Endothelial cell of umbilical vein (primary cell): ENCODE data around the gene CACNA1S. TPM values are rescaled to one million over a fixed set of nuclear protein-coding genes. Genes with fewer than 3 reads are reported as not detected.

Experiments used
- BruUV-seq: library from RNA; stranded (reverse); fragments of 400-500 nt; replicated peaks from 2 replicates; lab custom pipeline; 2021; lab: Mats Ljungman, UMichigan
- CTCF ChIA-PET: fragments of 300-600, 350-600 bp; sonication (Branson Sonifier 250); formaldehyde crosslinking; loops from one replicate; lab custom pipeline; 2021; ENCODE audit warnings: antibody characterized with exemption, inconsistent platforms; lab: Charles Lee
- POLR2A ChIA-PET: fragments of 300-600, 350-600 bp; sonication (Branson Sonifier 250); formaldehyde crosslinking; loops from one replicate; lab custom pipeline; 2021; ENCODE audit warnings: antibody characterized with exemption, inconsistent platforms; lab: Charles Lee
- DNase-seq: peaks from one replicate; pipeline ENCODE4 v3.0.0-alpha.2; 2011; ENCODE audit warnings: low read depth, low spot score
- FAIRE-seq: peaks from 2 replicates; lab custom pipeline; 2011; peaks lifted over from hg19 to GRCh38; lab: Jason Lieb, UNC
- H2AFZ ChIP-seq: 2 replicates; pipeline ENCODE4 v1.6.0; 2012; ENCODE audit warnings: low read depth, low read length, control low read depth, inconsistent platforms
- H3K27ac ChIP-seq: 2 replicates; pipeline ENCODE4 v1.5.1; 2011; ENCODE audit warnings: low read depth, mild to moderate bottlenecking, control low read depth, low read length, moderate library complexity; ENCODE audit not compliant: insufficient read depth
- H3K27me3 ChIP-seq, 2 experiments: 2 replicates each; pipeline versions ENCODE4 v1.6.0 to v1.6.1; 2011; ENCODE audit warnings: low read length in 2 of 2, mixed read lengths in 1 of 2; ENCODE audit not compliant: control insufficient read depth in 2 of 2, insufficient read depth in 2 of 2
- H3K36me3 ChIP-seq, 2 experiments: 2 replicates in 1 of 2; 3 replicates in 1 of 2; pipeline ENCODE4 v1.5.1; 2011; ENCODE audit warnings: low read length in 2 of 2, mild to moderate bottlenecking in 1 of 2, moderate library complexity in 1 of 2; ENCODE audit not compliant: control insufficient read depth in 2 of 2, insufficient read depth in 2 of 2; ENCODE audit errors: extremely low read depth in 1 of 2
- H3K4me1 ChIP-seq: 3 replicates; pipeline ENCODE4 v1.5.1; 2011; ENCODE audit warnings: mild to moderate bottlenecking, low read length; ENCODE audit not compliant: control insufficient read depth, insufficient read depth; ENCODE audit errors: extremely low read depth
- H3K4me2 ChIP-seq: 2 replicates; pipeline ENCODE4 v1.6.1; 2011; ENCODE audit warnings: low read length, control low read depth, mixed read lengths; ENCODE audit not compliant: insufficient read depth
- H3K4me3 ChIP-seq, 3 experiments: fragments of 200-600 bp in 1 of 3; sonication (generic), shearing (Covaris generic) in 1 of 3; replicated peaks in 1 of 3; 2 replicates each; pipeline ENCODE4 v1.5.1; 2011 to 2016; ENCODE audit warnings: control low read depth in 3 of 3, low read length in 3 of 3, mild to moderate bottlenecking in 2 of 3, inconsistent platforms in 1 of 3, low read depth in 1 of 3, moderate library complexity in 1 of 3; ENCODE audit not compliant: insufficient read depth in 1 of 3
- H3K79me2 ChIP-seq: 2 replicates; pipeline ENCODE4 v1.6.0; 2012; ENCODE audit warnings: low read length, inconsistent platforms; ENCODE audit not compliant: control insufficient read depth, insufficient read depth
- H3K9ac ChIP-seq: replicated peaks from 2 replicates; pipeline ENCODE3; 2011; ENCODE audit warnings: low read length, control low read depth; ENCODE audit not compliant: insufficient read depth; ENCODE audit errors: extremely low read depth
- H3K9me1 ChIP-seq: replicated peaks from 3 replicates; pipeline ENCODE4 v1.6.0; 2011; ENCODE audit warnings: mild to moderate bottlenecking, low read length; ENCODE audit not compliant: control insufficient read depth, insufficient read depth; ENCODE audit errors: extremely low read depth
- H3K9me3 ChIP-seq: replicated peaks from 2 replicates; pipeline ENCODE4 v1.5.1; 2012; ENCODE audit warnings: low read length, inconsistent platforms; ENCODE audit not compliant: control insufficient read depth, insufficient read depth
- H4K20me1 ChIP-seq: replicated peaks from 2 replicates; pipeline ENCODE3; 2011; ENCODE audit warnings: mild to moderate bottlenecking, low read length; ENCODE audit not compliant: control insufficient read depth, insufficient read depth; ENCODE audit errors: extremely low read depth
- CTCF ChIP-seq, 2 donors: IDR thresholded peaks; 1 replicate in 1 of 2; 2 replicates in 1 of 2; pipeline ENCODE4 v1.5.1; 2011; ENCODE audit warnings: low read length in 2 of 2, mild to moderate bottlenecking in 2 of 2, moderate library complexity in 2 of 2, control low read depth in 1 of 2, inconsistent platforms in 1 of 2, low read depth in 1 of 2; ENCODE audit not compliant: insufficient read depth in 1 of 2; ENCODE audit errors: extremely low read depth in 1 of 2
- EZH2 ChIP-seq: IDR thresholded peaks from 2 replicates; pipeline ENCODE4 v1.6.1; 2012; ENCODE audit warnings: borderline replicate concordance, low read depth, mild to moderate bottlenecking, moderate library complexity, low read length, inconsistent platforms; ENCODE audit not compliant: severe bottlenecking
- MAX ChIP-seq: IDR thresholded peaks from 2 replicates; pipeline ENCODE4 v1.6.1; 2011; ENCODE audit not compliant: insufficient read depth, insufficient read length
- MYC ChIP-seq: IDR thresholded peaks from one replicate; pipeline ENCODE4 v1.6.1; 2011; ENCODE audit warnings: mild to moderate bottlenecking, low read depth, low read length
- POLR2AphosphoS5 ChIP-seq: IDR thresholded peaks from 2 replicates; pipeline ENCODE4 v1.6.1; 2012; ENCODE audit warnings: low read depth, mild to moderate bottlenecking, control low read depth, low read length, moderate library complexity; ENCODE audit not compliant: insufficient read depth
- dilution Hi-C: fragments of 300-500 bp; cut with MboI; formaldehyde crosslinking; loops from one replicate; pipeline ENCODE4 v1.15.0; 2019; ENCODE audit warnings: low sequenced_read_pairs; ENCODE audit not compliant: extremely low pct_ligation_motif_present
- intact Hi-C: fragments of 100-400 bp; cut with micrococcal nuclease; formaldehyde crosslinking; loops from one replicate; pipeline ENCODE4 v1.10.0; 2022
- polyA plus RNA-seq, 4 experiments: library from polyadenylated mRNA; depleted of rRNA in 3 of 4; stranded (reverse) in 3 of 4; unstranded in 1 of 4; fragments of >200 nt; gene quantifications; 2 replicates each; pipeline versions ENCODE4 v1.2.1 to v1.2.3, GENCODE V29; 2011 to 2012; ENCODE audit warnings: missing spikeins in 1 of 4
- total RNA-seq: library from RNA; stranded (reverse); gene quantifications from 2 replicates; pipeline ENCODE4 v1.2.3, GENCODE V29; 2021

Gene CACNA1S
- total and polyA plus RNA-seq, 2 donors (not counting 3 experiments of a cell fraction or from before 2014, with no cell fraction given) = not detected

- CTCF ChIA-PET = interaction anchor here (0.7 to 3.5 kb wide), 3 partner anchors 11 to 138 kb away, joined by 3 to 13 read pairs (median 11); no protein-coding TSS in a partner anchor
- intact Hi-C loops = loop anchor here (5.0 to 10.0 kb wide), 4 partner anchors 67 to 555 kb away; partner anchors contain the start of genes INAVA and KIF14
- FAIRE-seq (no peak), DNase-seq (no peak)
- Histone ChIP-seq H2AFZ (no peak overlapping the region), H4K20me1 (no peaks in the 10 kb centered on the region), H3K9me3 (no peaks in the 10 kb centered on the region), H3K79me2 (no peaks in the 10 kb centered on the region), H3K36me3 (no peaks in the 10 kb centered on the region), H3K27ac (no peak overlapping the region), H3K9me1 (no peaks in the 10 kb centered on the region), H3K4me1 (no peaks in the 10 kb centered on the region), H3K4me2 (no peak overlapping the region), H3K9ac (no peak overlapping the region), H3K27me3 (peaks cover 9 to 13% of the 10 kb centered on the region in 2 experiments), H3K4me3 (no peak overlapping the region)
- dilution Hi-C loops = no loop called here
- TF ChIP-seq MAX (no peak), EZH2 (no peak), POLR2AphosphoS5 (no peak), CTCF (IDR thresholded peaks at IDR 0.05; ENCODE audit: extremely low read depth in 1 of 2, insufficient read depth in 1 of 2, low read depth in 1 of 2, low read length in 2 of 2) (no peak)
- BruUV-seq = no TSS peak
- POLR2A ChIA-PET = no interaction called here
Measured at GRCh38 chr1:201109651-201110050, 2.6 kb downstream of the CACNA1S start.

GRCh38 chr1:201108614-201109013 is 3.6 kb downstream of the CACNA1S start:
- H3K27ac ChIP-seq = no peak overlapping the region
- BruUV-seq = no TSS peak
- H3K9ac ChIP-seq = no peak overlapping the region
- POLR2A ChIA-PET = no interaction called here
- no peak overlapping the region for H2AFZ ChIP-seq
- dilution Hi-C loops = no loop called here
- no peaks in the 10 kb centered on the region for H3K36me3 ChIP-seq
- H3K4me2 ChIP-seq = no peak overlapping the region
- DNase-seq = no peak
- H3K9me1 ChIP-seq = no peaks in the 10 kb centered on the region
- H3K27me3 ChIP-seq = peaks cover 8 to 13% of the 10 kb centered on the region in 2 experiments
- H3K9me3 ChIP-seq = no peaks in the 10 kb centered on the region
- intact Hi-C loops = no loop called here
- no peak for FAIRE-seq
- no peaks in the 10 kb centered on the region for H3K4me1 ChIP-seq
- no peak for TF ChIP-seq MYC
- H3K4me3 ChIP-seq = no peak overlapping the region
- no peaks in the 10 kb centered on the region for H4K20me1 ChIP-seq
- no peaks in the 10 kb centered on the region for H3K79me2 ChIP-seq
- CTCF ChIA-PET = interaction anchor here (2.7 to 3.5 kb wide), 3 partner anchors 11 to 137 kb away, joined by 11 to 13 read pairs (median 11); no protein-coding TSS in a partner anchor
